BLaER1 (cell line): ENCODE results near the gene LHPP.

Experiments used
- H3K27ac ChIP-seq: shearing (Covaris generic); formaldehyde crosslinking; 2 replicates; pipeline ENCODE4 v1.8.1; 2022
- H3K27me3 ChIP-seq: shearing (Covaris generic); formaldehyde crosslinking; 2 replicates; pipeline ENCODE4 v1.8.1; 2022
- H3K36me3 ChIP-seq: shearing (Covaris generic); formaldehyde crosslinking; 2 replicates; pipeline ENCODE4 v1.8.1; 2022
- H3K4me1 ChIP-seq: shearing (Covaris generic); formaldehyde crosslinking; 2 replicates; pipeline ENCODE4 v1.8.1; 2022
- H3K4me2 ChIP-seq: shearing (Covaris generic); formaldehyde crosslinking; 2 replicates; pipeline ENCODE4 v1.8.1; 2022
- H3K4me3 ChIP-seq: shearing (Covaris generic); formaldehyde crosslinking; 2 replicates; pipeline ENCODE4 v1.8.1; 2022
- H3K9ac ChIP-seq: shearing (Covaris generic); formaldehyde crosslinking; 2 replicates; pipeline ENCODE4 v1.8.1; 2022
- H3K9me3 ChIP-seq: shearing (Covaris generic); formaldehyde crosslinking; 2 replicates; pipeline ENCODE4 v1.8.1; 2022
- H4K20me1 ChIP-seq: shearing (Covaris generic); formaldehyde crosslinking; 2 replicates; pipeline ENCODE4 v1.8.1; 2022
- Cebpa-rat ChIP-seq: shearing (Covaris generic); IDR thresholded peaks from 2 replicates; pipeline ENCODE4 v1.8.1; 2022

Gene LHPP

DNA sequence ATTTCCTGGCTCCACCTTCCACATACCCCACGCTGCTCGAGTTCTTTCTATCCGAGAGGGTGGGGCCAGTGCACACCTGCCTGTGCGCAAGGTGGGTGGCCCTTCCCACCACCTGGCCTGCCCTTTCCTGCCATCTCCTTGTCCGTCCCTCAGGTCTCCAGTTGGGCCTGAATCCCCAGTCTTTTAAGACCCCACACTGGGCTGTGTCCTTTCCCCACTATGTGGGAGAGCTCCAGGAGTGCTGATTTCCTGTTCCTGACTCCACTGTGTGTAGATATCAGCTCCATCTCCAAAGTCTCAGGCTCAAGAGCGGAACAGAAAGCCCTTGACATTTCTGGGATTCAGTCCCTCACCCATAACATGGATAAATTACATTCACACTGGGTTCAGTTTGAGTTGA lies 20.1 kb downstream of the LHPP start:
- Histone ChIP-seq H4K20me1 (no peaks in the 10 kb centered on the region), H3K9ac (no peak overlapping the region), H3K27ac (no peak overlapping the region), H3K36me3 (peaks cover 5% of the 10 kb centered on the region; the same call in 1 of the 2 replicates), H3K4me1 (no peaks in the 10 kb centered on the region), H3K4me3 (no peak overlapping the region), H3K27me3 (no peaks in the 10 kb centered on the region), H3K9me3 (peaks cover 6% of the 10 kb centered on the region), H3K4me2 (no peak overlapping the region)
- TF ChIP-seq Cebpa-rat = no peak

DNA sequence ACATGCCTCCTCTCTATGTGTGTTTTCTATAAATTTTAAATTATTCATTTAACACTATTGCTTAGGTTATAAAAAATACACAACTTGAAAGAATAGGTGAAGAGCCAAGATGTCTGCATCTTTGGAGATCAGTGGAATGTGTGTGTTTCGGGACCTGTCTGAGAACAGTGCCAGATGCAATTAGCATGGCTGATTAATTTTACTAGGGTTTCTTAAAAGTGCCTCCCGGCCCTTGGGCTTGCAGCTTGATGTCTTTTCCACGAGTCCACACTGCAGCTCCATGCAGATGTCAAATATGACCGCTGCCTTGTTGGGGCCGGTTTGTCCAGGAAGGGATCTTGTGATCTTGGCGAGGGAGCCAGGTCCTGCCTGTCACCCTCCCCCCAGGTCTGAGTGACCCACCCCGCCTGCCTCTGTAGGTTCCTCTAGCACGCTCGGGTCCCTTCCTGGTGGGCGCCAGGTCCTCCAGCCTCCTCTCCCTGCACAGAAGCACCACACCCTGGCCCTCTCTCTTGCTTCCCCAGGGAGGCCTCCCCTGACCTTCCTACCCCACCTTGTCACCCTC lies 20.7 kb downstream of the LHPP start:
- no peaks in the 10 kb centered on the region for H3K27me3 ChIP-seq
- no peak overlapping the region for H3K4me2 ChIP-seq
- no peak overlapping the region for H3K4me3 ChIP-seq
- H3K9ac ChIP-seq = no peak overlapping the region
- no peaks in the 10 kb centered on the region for H3K4me1 ChIP-seq
- H4K20me1 ChIP-seq = no peaks in the 10 kb centered on the region
- no peak overlapping the region for H3K27ac ChIP-seq
- H3K36me3 ChIP-seq = peaks cover 7% of the 10 kb centered on the region; the same call in 1 of the 2 replicates
- H3K9me3 ChIP-seq = peaks cover 12% of the 10 kb centered on the region
- TF ChIP-seq Cebpa-rat = no peak

DNA sequence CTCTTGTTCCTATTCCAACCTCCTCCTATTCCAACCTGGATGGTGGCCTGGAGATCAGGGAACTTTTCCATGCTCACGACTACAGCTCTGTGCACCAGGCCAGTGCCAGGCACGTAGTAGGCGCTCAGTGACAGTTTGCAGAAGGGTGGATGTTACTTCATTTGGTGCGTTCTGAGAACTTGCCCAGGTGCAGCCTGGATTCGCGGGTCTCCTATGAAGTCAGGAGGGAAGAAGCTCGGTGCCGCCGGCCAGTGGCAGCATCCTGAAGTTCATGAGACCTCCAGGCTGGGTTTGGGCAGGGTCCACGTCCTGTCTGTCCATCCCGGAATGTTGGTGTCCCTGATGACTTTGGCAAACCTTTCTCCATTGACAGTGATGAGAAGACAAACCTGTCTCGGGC lies 21.3 kb downstream of the LHPP start:
- no peak overlapping the region for H3K4me3 ChIP-seq
- H3K9me3 ChIP-seq = peaks cover 18% of the 10 kb centered on the region
- no peak overlapping the region for H3K9ac ChIP-seq
- H3K4me1 ChIP-seq = no peaks in the 10 kb centered on the region
- no peak overlapping the region for H3K27ac ChIP-seq
- H3K36me3 ChIP-seq = peaks cover 7% of the 10 kb centered on the region; the same call in 1 of the 2 replicates
- H3K4me2 ChIP-seq = no peak overlapping the region
- TF ChIP-seq Cebpa-rat = no peak
- no peaks in the 10 kb centered on the region for H3K27me3 ChIP-seq
- no peaks in the 10 kb centered on the region for H4K20me1 ChIP-seq

DNA sequence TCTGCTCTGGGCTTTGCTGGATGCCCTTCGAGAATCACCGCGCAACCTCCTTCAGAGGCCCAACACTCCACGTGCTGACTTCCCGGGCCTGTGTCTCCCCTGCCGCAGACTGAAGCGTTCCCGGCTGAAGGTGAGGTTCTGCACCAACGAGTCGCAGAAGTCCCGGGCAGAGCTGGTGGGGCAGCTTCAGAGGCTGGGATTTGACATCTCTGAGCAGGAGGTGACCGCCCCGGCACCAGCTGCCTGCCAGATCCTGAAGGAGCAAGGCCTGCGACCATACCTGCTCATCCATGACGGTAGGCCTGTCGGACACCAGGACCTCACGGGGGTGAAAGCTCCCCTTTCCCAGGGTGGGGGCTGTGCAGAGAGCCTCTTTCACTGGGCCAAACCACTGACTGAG lies 22.4 kb downstream of the LHPP start:
- Histone ChIP-seq H3K9me3 (peaks cover 21% of the 10 kb centered on the region), H4K20me1 (no peaks in the 10 kb centered on the region), H3K36me3 (peaks cover 7% of the 10 kb centered on the region; the same call in 1 of the 2 replicates), H3K4me2 (no peak overlapping the region), H3K9ac (no peak overlapping the region), H3K4me1 (no peaks in the 10 kb centered on the region), H3K27me3 (no peaks in the 10 kb centered on the region), H3K4me3 (no peak overlapping the region), H3K27ac (no peak overlapping the region)
- no peak for TF ChIP-seq Cebpa-rat

DNA sequence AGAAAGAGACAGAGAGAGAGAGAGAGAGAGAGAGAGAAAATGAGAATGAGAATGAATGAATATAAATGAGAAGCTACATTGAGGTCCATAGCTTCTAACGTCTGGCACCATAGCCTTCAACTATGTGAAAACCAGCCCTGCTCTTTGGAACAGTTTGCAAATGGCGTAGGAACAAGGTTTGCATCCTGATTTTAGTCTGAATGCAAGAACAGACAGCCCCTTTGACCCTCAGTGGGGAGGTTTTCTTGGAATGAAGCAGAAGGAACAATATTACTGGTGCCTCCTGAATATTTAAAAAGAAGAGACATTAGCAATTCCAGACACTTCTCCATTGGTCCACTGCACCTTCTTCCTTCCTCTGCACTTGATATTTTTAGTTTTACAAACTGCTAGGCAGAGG lies 23.0 kb downstream of the LHPP start:
- Histone ChIP-seq H4K20me1 (no peaks in the 10 kb centered on the region), H3K27me3 (no peaks in the 10 kb centered on the region), H3K4me1 (no peaks in the 10 kb centered on the region), H3K27ac (no peak overlapping the region), H3K4me2 (no peak overlapping the region), H3K36me3 (peaks cover 7% of the 10 kb centered on the region; the same call in 1 of the 2 replicates), H3K4me3 (no peak overlapping the region), H3K9me3 (peaks cover 21% of the 10 kb centered on the region), H3K9ac (no peak overlapping the region)
- TF ChIP-seq Cebpa-rat = no peak

DNA sequence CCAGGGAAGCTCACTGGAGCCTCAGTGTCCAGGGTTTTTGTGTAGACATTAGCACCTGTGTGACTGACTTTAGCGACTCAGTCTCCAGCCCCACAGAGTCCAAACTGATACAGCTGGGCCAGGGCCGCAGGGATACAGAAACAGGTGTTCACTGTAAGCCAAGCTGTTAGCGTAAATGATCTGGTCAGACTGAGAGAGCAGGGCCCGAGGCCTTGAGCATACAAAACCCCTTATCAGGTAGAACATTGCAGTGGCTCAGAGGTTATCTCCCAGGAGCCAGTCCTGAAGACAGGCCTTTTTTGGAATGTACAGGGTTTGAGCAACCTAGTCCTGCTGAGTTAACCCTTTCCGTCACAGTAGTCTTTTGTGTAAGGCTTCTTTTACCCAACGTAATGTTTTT lies 25.0 kb downstream of the LHPP start:
- H3K4me3 ChIP-seq = no peak overlapping the region
- H3K27ac ChIP-seq = no peak overlapping the region
- H3K9me3 ChIP-seq = peaks cover 21% of the 10 kb centered on the region
- H3K27me3 ChIP-seq = no peaks in the 10 kb centered on the region
- peaks cover 7% of the 10 kb centered on the region; the same call in 1 of the 2 replicates for H3K36me3 ChIP-seq
- no peaks in the 10 kb centered on the region for H3K4me1 ChIP-seq
- no peak overlapping the region for H3K9ac ChIP-seq
- H4K20me1 ChIP-seq = no peaks in the 10 kb centered on the region
- no peak overlapping the region for H3K4me2 ChIP-seq
- no peak for TF ChIP-seq Cebpa-rat

DNA sequence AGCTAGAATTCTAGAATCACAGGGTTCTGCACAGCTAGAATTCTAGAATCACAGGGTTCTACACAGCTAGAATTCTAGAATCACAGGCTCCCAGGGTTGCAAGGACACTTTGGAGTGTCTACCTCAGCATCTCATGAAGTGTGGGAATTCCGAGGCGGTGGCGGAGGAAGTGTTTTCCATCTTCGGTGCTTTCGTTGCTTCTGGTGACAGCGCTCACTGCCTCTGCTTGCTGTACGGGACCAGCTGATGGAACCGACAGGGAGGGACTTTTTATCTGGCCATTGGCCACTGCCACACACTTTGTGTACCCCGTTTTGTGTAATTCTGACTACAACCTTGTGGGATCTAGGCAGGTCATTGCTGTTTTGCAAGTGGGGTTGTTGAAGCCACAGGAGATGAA lies 29.5 kb downstream of the LHPP start:
- no peak overlapping the region for H3K4me2 ChIP-seq
- H3K27me3 ChIP-seq = peaks cover 26% of the 10 kb centered on the region
- H3K9me3 ChIP-seq = peaks cover 21% of the 10 kb centered on the region
- H3K9ac ChIP-seq = no peak overlapping the region
- H4K20me1 ChIP-seq = no peaks in the 10 kb centered on the region
- peaks cover 7% of the 10 kb centered on the region; the same call in 1 of the 2 replicates for H3K36me3 ChIP-seq
- no peak overlapping the region for H3K27ac ChIP-seq
- no peak for TF ChIP-seq Cebpa-rat
- H3K4me3 ChIP-seq = no peak overlapping the region
- H3K4me1 ChIP-seq = peaks cover 13% of the 10 kb centered on the region

DNA sequence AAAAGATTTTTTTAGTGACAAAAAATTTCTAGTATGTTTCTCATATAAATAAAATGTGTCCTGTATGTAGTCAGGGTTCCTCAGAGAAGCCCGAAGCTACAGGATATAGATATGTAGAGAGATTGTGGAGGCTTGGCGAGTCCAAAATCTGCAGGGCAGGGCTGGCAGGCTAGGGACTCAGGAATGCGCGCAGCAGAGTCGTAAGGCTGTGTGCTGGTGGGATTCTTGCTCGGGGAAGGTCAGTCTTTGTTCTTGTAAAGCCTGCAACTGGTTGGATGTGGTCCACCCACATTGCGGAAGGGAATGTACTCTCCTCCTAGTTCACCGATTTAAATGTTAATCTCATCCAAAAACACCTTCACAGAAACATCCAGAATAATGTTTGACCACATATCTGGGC lies 30.6 kb downstream of the LHPP start:
- H3K27ac ChIP-seq = no peak overlapping the region
- no peaks in the 10 kb centered on the region for H3K36me3 ChIP-seq
- no peaks in the 10 kb centered on the region for H4K20me1 ChIP-seq
- no peak overlapping the region for H3K4me3 ChIP-seq
- no peak overlapping the region for H3K9ac ChIP-seq
- H3K4me2 ChIP-seq = no peak overlapping the region
- H3K27me3 ChIP-seq = peaks cover 26% of the 10 kb centered on the region
- H3K4me1 ChIP-seq = peaks cover 13% of the 10 kb centered on the region
- H3K9me3 ChIP-seq = peaks cover 9% of the 10 kb centered on the region
- no peak for TF ChIP-seq Cebpa-rat

DNA sequence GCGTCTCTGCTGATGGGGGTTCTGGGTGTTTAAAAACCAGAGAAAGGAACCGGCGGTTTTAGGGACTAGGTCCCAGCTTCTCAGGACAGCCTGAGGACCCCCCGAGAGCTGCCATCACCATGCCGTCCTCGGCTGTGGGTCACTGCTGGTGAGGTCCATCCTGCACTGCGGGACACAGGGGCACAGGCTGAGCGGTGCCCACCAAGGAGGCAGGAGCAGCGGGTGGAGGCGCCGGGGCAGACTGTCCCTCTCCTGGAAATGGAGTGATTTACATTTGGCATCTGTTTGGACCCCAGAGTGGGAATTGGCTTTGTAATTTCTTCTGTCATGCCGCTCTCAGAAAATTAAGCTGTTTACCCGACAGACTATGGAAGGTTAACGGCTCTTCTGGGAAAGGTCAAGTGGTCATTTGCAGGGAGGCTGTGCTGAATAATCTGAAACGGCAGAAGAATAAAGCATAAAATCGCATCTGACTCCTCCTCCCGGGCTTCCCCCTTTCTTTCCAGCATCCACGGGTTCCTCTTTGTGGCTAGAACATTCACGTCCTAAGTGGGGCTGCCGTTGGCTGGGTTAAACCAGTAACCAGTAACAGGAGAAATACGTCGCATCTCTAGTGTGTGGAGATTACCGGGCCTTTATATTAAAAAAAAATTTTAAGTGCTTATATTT lies 31.7 kb downstream of the LHPP start:
- Histone ChIP-seq H3K36me3 (no peaks in the 10 kb centered on the region), H3K9me3 (no peaks in the 10 kb centered on the region), H3K4me2 (no peak overlapping the region; the same call in 1 of the 2 replicates), H3K4me3 (no peak overlapping the region), H3K9ac (no peak overlapping the region), H3K4me1 (peaks cover 13% of the 10 kb centered on the region), H3K27me3 (peaks cover 26% of the 10 kb centered on the region), H4K20me1 (no peaks in the 10 kb centered on the region), H3K27ac (no peak overlapping the region)
- TF ChIP-seq Cebpa-rat = no peak

DNA sequence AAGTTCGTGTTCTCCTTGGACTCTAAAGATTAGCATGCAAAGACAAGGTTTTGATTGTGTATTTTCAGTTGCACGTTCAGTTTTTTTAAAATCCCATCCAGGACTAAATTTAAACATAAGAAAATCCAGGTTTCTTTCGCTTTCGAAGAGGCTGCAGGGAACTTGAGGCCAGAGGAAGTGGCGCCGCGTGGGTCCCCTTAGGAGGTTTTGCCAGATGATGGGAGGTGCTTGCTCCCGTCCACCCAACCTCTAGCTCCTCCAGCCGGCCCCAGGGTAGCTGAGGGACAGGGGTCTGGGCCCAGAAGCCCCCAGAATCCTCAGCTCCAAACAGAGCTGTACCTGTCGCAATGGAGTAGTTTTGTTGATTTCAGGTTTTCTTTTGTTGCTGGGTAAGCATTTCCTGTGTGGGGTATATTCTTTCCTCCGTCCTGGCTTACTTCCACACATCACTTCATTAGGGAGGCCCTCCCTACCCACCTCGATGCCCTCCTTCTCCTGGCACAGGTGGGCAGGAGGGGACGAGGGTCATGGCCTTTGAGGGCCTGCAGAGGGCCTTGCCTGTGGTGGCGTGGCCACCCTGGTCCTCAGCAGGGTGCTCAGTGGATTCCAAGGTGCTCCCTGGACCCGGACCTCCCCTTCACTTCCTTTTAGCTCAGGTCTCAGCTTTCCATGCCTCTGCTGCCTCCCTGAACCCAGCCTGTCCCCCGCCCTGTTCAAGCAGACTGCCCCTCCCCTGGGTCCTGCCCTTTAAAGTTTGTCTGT lies 32.6 kb downstream of the LHPP start:
- no peak for TF ChIP-seq Cebpa-rat
- no peaks in the 10 kb centered on the region for H3K36me3 ChIP-seq
- H3K9me3 ChIP-seq = no peaks in the 10 kb centered on the region
- H3K4me3 ChIP-seq = no peak overlapping the region
- no peak overlapping the region for H3K27ac ChIP-seq
- H3K27me3 ChIP-seq = peaks cover 26% of the 10 kb centered on the region
- H4K20me1 ChIP-seq = no peaks in the 10 kb centered on the region
- H3K9ac ChIP-seq = no peak overlapping the region
- peak overlapping the region; percentile 50 for H3K4me2 ChIP-seq
- peaks cover 13% of the 10 kb centered on the region for H3K4me1 ChIP-seq
